Measurements from ENCODE around the gene CARMIL1.

The CARMIL1 gene

GRCh38 chr6:25449774-25450173 is 170.6 kb downstream of the CARMIL1 start:
- DNase-seq: no peak

GRCh38 chr6:25450469-25451198 is 171.5 kb downstream of the CARMIL1 start:
- no peak for DNase-seq

- no peak for DNase-seq
Observed at GRCh38 chr6:25452031-25452430, 172.9 kb downstream of the CARMIL1 start.

- DNase-seq: no peak
Observed at GRCh38 chr6:25453288-25453687, 174.1 kb downstream of the CARMIL1 start.

- no peak for DNase-seq
Observed at GRCh38 chr6:25454136-25454535, 175.0 kb downstream of the CARMIL1 start.

- no peak for DNase-seq
Observed at GRCh38 chr6:25456249-25457040, 177.3 kb downstream of the CARMIL1 start.

- no peak for DNase-seq
Observed at GRCh38 chr6:25457516-25457915, 178.3 kb downstream of the CARMIL1 start.

- no peak for DNase-seq
Observed at GRCh38 chr6:25458485-25458884, 179.3 kb downstream of the CARMIL1 start.

- no peak for DNase-seq
Observed at GRCh38 chr6:25462235-25462897, 183.2 kb downstream of the CARMIL1 start.

GRCh38 chr6:25463441-25463840 is 184.3 kb downstream of the CARMIL1 start:
- DNase-seq: no peak

GRCh38 chr6:25464225-25464624 is 185.1 kb downstream of the CARMIL1 start:
- DNase-seq: no peak

GRCh38 chr6:25465941-25466340 is 186.8 kb downstream of the CARMIL1 start:
- DNase-seq: no peak

GRCh38 chr6:25468881-25469280 is 189.7 kb downstream of the CARMIL1 start:
- DNase-seq: no peak

- DNase-seq: no peak
Observed at GRCh38 chr6:25469797-25470388, 190.7 kb downstream of the CARMIL1 start.

- DNase-seq: no peak
Observed at GRCh38 chr6:25472306-25472705, 193.1 kb downstream of the CARMIL1 start.

GRCh38 chr6:25472906-25473305 is 193.7 kb downstream of the CARMIL1 start:
- no peak for DNase-seq

GRCh38 chr6:25473447-25473846 is 194.3 kb downstream of the CARMIL1 start:
- no peak for DNase-seq

- DNase-seq: no peak
Observed at GRCh38 chr6:25476126-25476525, 197.0 kb downstream of the CARMIL1 start.

- no peak for DNase-seq
Observed at GRCh38 chr6:25477006-25477590, 197.9 kb downstream of the CARMIL1 start.

GRCh38 chr6:25478973-25479372 is 199.8 kb downstream of the CARMIL1 start:
- no peak for DNase-seq

GRCh38 chr6:25481267-25481666 is 202.1 kb downstream of the CARMIL1 start:
- DNase-seq: no peak

GRCh38 chr6:25482996-25483395 is 203.8 kb downstream of the CARMIL1 start:
- DNase-seq: no peak

- DNase-seq: no peak
Observed at GRCh38 chr6:25483943-25484342, 204.8 kb downstream of the CARMIL1 start.
